PC-3 (cell line): ENCODE data around the gene PTPRS. TPM values are rescaled to one million over a fixed set of nuclear protein-coding genes. Genes with fewer than 3 reads are reported as not detected.
A peak's percentile ranks its signal among the peaks of the same experiment; 100 is the strongest.

ENCODE experiments used
- ATAC-seq: fragments of 200-7000 bp; cut with Tn5 transposase; 2 replicates; pipeline ENCODE4 v1.9.1; 2020; ENCODE audit warnings: mild to moderate bottlenecking, moderate library complexity
- BruUV-seq: library from RNA; stranded (reverse); fragments of 400-500 nt; replicated peaks from 2 replicates; lab custom pipeline; 2021; lab: Mats Ljungman, UMichigan
- CTCF ChIA-PET: fragments of 300-600 bp; sonication (Branson Sonifier 250); formaldehyde crosslinking; loops from one replicate; lab custom pipeline; 2022; ENCODE audit warnings: antibody characterized with exemption; lab: Charles Lee
- POLR2A ChIA-PET: fragments of 300-600 bp; sonication (Branson Sonifier 250); formaldehyde crosslinking; loops from one replicate; lab custom pipeline; 2022; ENCODE audit warnings: antibody characterized with exemption; ENCODE audit not compliant: unreplicated experiment; lab: Charles Lee
- DNase-seq: peaks from one replicate; pipeline ENCODE4 v3.0.0-alpha.2; 2015
- H2AFZ ChIP-seq: fragments of 300-600 bp; sonication (generic); 2 replicates; pipeline ENCODE4 v1.6.0; 2016; ENCODE audit warnings: antibody characterized with exemption, low read length
- H3F3A ChIP-seq: fragments of 300-600 bp; sonication (generic); one replicate; pipeline ENCODE4 v1.6.0; 2017; ENCODE audit warnings: antibody characterized with exemption, low read length, control low read depth, mild to moderate bottlenecking; ENCODE audit not compliant: unreplicated experiment
- H3K27ac ChIP-seq: fragments of 300-600 bp; sonication (generic); 2 replicates; pipeline ENCODE4 v1.5.1; 2016; ENCODE audit warnings: mild to moderate bottlenecking, low read length
- H3K27me3 ChIP-seq: fragments of 300-600 bp; sonication (generic); 2 replicates; pipeline ENCODE4 v1.6.1; 2016; ENCODE audit warnings: low read length, mixed read lengths
- H3K36me3 ChIP-seq: fragments of 300-600 bp; sonication (generic); 2 replicates; pipeline ENCODE4 v1.6.1; 2016; ENCODE audit warnings: low read depth, mixed run types, low read length, mixed read lengths
- H3K4me1 ChIP-seq: fragments of 300-600 bp; sonication (generic); 2 replicates; pipeline ENCODE4 v1.5.1; 2016; ENCODE audit warnings: low read length; ENCODE audit not compliant: insufficient read depth
- H3K4me2 ChIP-seq: fragments of 300-600 bp; sonication (generic); 2 replicates; pipeline ENCODE4 v1.6.0; 2016; ENCODE audit warnings: low read length
- H3K4me3 ChIP-seq: fragments of 300-600 bp; sonication (generic); 2 replicates; pipeline ENCODE4 v1.5.1; 2016; ENCODE audit warnings: mild to moderate bottlenecking, low read length, mixed read lengths
- H3K79me2 ChIP-seq: fragments of 300-600 bp; sonication (generic); 2 replicates; pipeline ENCODE4 v1.6.1; 2017; ENCODE audit warnings: low read length, mixed read lengths
- H3K9ac ChIP-seq: fragments of 300-600 bp; sonication (generic); 2 replicates; pipeline ENCODE4 v1.6.0; 2016; ENCODE audit warnings: mild to moderate bottlenecking, low read length
- H3K9me2 ChIP-seq: fragments of 300-600 bp; sonication (generic); replicated peaks from 2 replicates; pipeline ENCODE4 v1.6.1; 2016; ENCODE audit warnings: mixed run types, low read length, mixed read lengths
- H3K9me3 ChIP-seq: fragments of 300-600 bp; sonication (generic); 2 replicates; pipeline ENCODE4 v1.6.1; 2016; ENCODE audit warnings: low read length, mixed read lengths
- H4K20me1 ChIP-seq: fragments of 300-600 bp; sonication (generic); 2 replicates; pipeline ENCODE4 v1.6.1; 2016; ENCODE audit warnings: low read length, mixed read lengths
- EZH2 ChIP-seq: fragments of 300-600 bp; sonication (generic); IDR thresholded peaks from one replicate; pipeline ENCODE4 v1.6.1; 2017; ENCODE audit warnings: antibody characterized with exemption, mild to moderate bottlenecking, low read length; ENCODE audit not compliant: unreplicated experiment
- EZH2phosphoT487 ChIP-seq: fragments of 300-600 bp; sonication (generic); IDR thresholded peaks from 2 replicates; pipeline ENCODE4 v1.6.1; 2018; ENCODE audit warnings: mild to moderate bottlenecking, antibody characterized with exemption, low read length, borderline replicate concordance
- intact Hi-C: fragments of 100-400 bp; cut with micrococcal nuclease; formaldehyde crosslinking; loops from 2 replicates; pipeline ENCODE4 v1.9.0; 2023
- total RNA-seq: library from RNA; depleted of rRNA; stranded (reverse); fragments of >200 nt; gene quantifications from 2 replicates; pipeline ENCODE4 v1.2.3, GENCODE V29; 2014
- TF ChIP-seq, protein P1 (sequence below): fragments of 300-600 bp; sonication (generic); conservative IDR thresholded peaks from 2 replicates; pipeline ENCODE4 v1.5.1; 2017; ENCODE audit warnings: antibody characterized with exemption, low read depth, mild to moderate bottlenecking, low read length

The PTPRS gene
- total RNA-seq, 1 experiment from 2014 or later: 106 TPM

DNA sequence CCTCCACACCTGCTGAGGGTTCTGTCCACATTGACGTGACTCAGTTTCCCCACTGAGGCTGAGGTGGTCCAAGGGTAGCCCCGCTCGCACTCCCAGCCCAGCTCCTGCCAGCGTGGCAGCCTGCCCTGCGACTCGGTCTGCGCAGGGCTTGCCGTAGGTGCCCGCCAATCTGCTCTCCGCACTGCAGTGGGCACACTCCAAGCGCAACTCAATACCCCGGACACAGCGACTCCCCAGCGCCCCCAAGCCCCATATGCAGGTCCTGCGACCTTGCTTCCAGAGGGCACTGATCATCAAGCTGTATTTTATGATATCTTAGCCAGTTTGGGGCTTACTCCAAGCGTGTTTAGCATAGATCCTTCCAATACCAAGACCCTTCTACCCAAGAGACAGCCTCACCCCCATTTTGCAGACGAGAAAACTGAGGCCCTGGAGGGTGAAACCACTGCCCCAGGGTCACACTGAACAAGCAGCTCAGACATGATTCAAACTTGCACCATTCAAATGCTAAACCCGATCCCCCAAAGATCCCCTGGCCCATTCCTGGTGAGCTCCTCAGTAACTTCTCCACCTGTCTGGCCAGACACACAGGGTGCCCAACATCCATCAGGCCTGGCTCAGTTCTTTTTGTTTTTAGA is 13.5 kb downstream of the PTPRS start:
- intact Hi-C loops: no loop called here
- Histone ChIP-seq H3K4me2 (no peak overlapping the region), H3K79me2 (no peaks in the 10 kb centered on the region), H3K4me1 (no peaks in the 10 kb centered on the region), H3K27me3 (no peaks in the 10 kb centered on the region), H3K36me3 (no peaks in the 10 kb centered on the region; the same call in 1 of the 2 replicates), H2AFZ (no peak overlapping the region), H3K9ac (no peak overlapping the region), H4K20me1 (no peaks in the 10 kb centered on the region), H3K9me3 (no peaks in the 10 kb centered on the region), H3K4me3 (no peak overlapping the region), H3F3A (no peaks in the 10 kb centered on the region), H3K27ac (no peak overlapping the region), H3K9me2 (no peaks in the 10 kb centered on the region)
- DNase-seq (no peak), ATAC-seq (no peak)
- POLR2A ChIA-PET: no interaction called here
- CTCF ChIA-PET: no interaction called here
- TF ChIP-seq, protein P1, sequence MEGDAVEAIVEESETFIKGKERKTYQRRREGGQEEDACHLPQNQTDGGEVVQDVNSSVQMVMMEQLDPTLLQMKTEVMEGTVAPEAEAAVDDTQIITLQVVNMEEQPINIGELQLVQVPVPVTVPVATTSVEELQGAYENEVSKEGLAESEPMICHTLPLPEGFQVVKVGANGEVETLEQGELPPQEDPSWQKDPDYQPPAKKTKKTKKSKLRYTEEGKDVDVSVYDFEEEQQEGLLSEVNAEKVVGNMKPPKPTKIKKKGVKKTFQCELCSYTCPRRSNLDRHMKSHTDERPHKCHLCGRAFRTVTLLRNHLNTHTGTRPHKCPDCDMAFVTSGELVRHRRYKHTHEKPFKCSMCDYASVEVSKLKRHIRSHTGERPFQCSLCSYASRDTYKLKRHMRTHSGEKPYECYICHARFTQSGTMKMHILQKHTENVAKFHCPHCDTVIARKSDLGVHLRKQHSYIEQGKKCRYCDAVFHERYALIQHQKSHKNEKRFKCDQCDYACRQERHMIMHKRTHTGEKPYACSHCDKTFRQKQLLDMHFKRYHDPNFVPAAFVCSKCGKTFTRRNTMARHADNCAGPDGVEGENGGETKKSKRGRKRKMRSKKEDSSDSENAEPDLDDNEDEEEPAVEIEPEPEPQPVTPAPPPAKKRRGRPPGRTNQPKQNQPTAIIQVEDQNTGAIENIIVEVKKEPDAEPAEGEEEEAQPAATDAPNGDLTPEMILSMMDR: peak; percentile 13; the same call in 1 of the 2 replicates
- no peak for TF ChIP-seq EZH2phosphoT487
- no peak for TF ChIP-seq EZH2
- BruUV-seq: no TSS peak

DNA sequence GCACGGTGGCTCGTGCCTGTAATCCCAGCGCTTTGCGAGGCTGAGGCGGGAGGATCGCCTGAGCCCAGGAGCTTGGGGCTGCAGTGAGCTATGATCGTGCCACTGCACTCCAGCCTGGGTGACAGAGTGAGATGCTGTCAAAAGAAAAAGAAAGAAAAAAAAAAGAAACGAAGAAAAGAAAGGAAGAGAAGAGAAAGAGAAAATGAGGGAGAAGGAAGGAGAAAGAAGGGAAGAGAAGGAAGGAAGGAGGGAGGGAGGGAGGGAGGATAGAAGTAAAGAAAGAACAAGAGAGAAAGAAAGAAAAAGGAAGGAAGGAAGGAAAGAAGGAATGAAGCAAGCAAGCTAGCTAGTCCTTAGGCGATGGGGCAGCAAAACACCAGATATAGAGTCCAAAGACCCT is 14.1 kb downstream of the PTPRS start:
- H3K4me3 ChIP-seq: no peak overlapping the region
- ChIA-PET POLR2A (no interaction called here), CTCF (no interaction called here)
- BruUV-seq: no TSS peak
- H3K27me3 ChIP-seq: no peaks in the 10 kb centered on the region
- no peak overlapping the region for H3K9ac ChIP-seq
- no peaks in the 10 kb centered on the region for H3K9me2 ChIP-seq
- no peaks in the 10 kb centered on the region for H3F3A ChIP-seq
- DNase-seq: no peak
- no peaks in the 10 kb centered on the region for H3K4me1 ChIP-seq
- H3K27ac ChIP-seq: no peak overlapping the region
- H3K36me3 ChIP-seq: no peaks in the 10 kb centered on the region; the same call in 1 of the 2 replicates
- no peaks in the 10 kb centered on the region for H4K20me1 ChIP-seq
- no peak for TF ChIP-seq EZH2phosphoT487
- TF ChIP-seq, protein P1: no peak
- TF ChIP-seq EZH2: no peak
- no peak overlapping the region for H2AFZ ChIP-seq
- ATAC-seq: no peak
- H3K4me2 ChIP-seq: no peak overlapping the region
- intact Hi-C loops: no loop called here
- no peaks in the 10 kb centered on the region for H3K9me3 ChIP-seq
- no peaks in the 10 kb centered on the region for H3K79me2 ChIP-seq

DNA sequence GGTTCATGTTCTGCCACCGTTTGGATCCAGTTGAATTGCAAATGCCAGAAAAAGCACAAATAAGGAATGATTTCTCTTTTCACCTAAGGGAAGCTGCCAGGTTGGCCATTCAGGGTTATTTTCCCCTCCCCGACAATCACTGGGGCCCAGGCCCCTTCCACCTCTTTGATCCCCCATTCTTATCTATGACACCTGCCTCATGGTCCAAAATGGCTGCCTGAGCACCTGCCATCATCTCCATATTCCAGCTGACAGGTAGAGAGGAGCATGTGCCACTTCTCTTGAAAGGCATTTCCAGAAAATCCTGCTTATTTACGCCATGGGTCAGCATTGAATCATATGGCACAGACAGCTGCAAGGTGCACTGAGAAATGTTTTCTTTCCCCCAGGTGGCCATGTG is 15.7 kb downstream of the PTPRS start:
- no peaks in the 10 kb centered on the region for H3K9me3 ChIP-seq
- H3K27ac ChIP-seq: no peak overlapping the region
- no peak overlapping the region for H3K4me2 ChIP-seq
- intact Hi-C loops: no loop called here
- H3K27me3 ChIP-seq: no peaks in the 10 kb centered on the region
- no peak for DNase-seq
- no peak for ATAC-seq
- no peak overlapping the region for H2AFZ ChIP-seq
- ChIA-PET POLR2A (no interaction called here), CTCF (no interaction called here)
- no peaks in the 10 kb centered on the region for H3F3A ChIP-seq
- H3K79me2 ChIP-seq: no peaks in the 10 kb centered on the region; the same call in 1 of the 2 replicates
- no peaks in the 10 kb centered on the region for H3K4me1 ChIP-seq
- no peak overlapping the region for H3K4me3 ChIP-seq
- no TSS peak for BruUV-seq
- no peak overlapping the region for H3K9ac ChIP-seq
- H3K36me3 ChIP-seq: no peaks in the 10 kb centered on the region; the same call in 1 of the 2 replicates
- no peaks in the 10 kb centered on the region for H4K20me1 ChIP-seq
- no peaks in the 10 kb centered on the region for H3K9me2 ChIP-seq
- TF ChIP-seq EZH2 (no peak), EZH2phosphoT487 (no peak)
- TF ChIP-seq, protein P1: no peak
